ENCODE measurements around the gene PCYT2. TPM values are rescaled to one million over a fixed set of nuclear protein-coding genes. Genes with fewer than 3 reads are reported as not detected.
A peak's percentile ranks its signal among the peaks of the same experiment; 100 is the strongest.

Gene PCYT2
- total RNA-seq, 1 experiment from 2014 or later = 51.5 TPM

GRCh38 chr17:81959362-81960129 lies 48.3 kb upstream of the PCYT2 start (continued):
- TF ChIP-seq REST (IDR thresholded peaks at IDR 0.05; ENCODE audit: low read depth) = no peak
- TF ChIP-seq ATF3 (IDR thresholded peaks at IDR 0.05) = no peak
- TF ChIP-seq POLR2A (IDR thresholded peaks at IDR 0.05; ENCODE audit: borderline replicate concordance, extremely low read depth, insufficient read depth, insufficient read length) = no peak
- TF ChIP-seq JUND (IDR thresholded peaks at IDR 0.05) = no peak
- TF ChIP-seq EGR1 (IDR thresholded peaks at IDR 0.05; ENCODE audit: low read depth) = no peak

- ChIA-PET RAD21 (ENCODE audit: low non-redundant PET in 1 of 2, low total read pairs in 2 of 2, uncharacterized antibody in 2 of 2, unreplicated experiment in 2 of 2) (interaction anchor here (1.0 to 2.4 kb wide), 4 partner anchors 63 to 79 kb away, joined by 3 to 50 read pairs (median 25); partner anchors contain the start of genes CENPX (in 2 of the 2), LRRC45 (in 2 of the 2) and DCXR (in 1 of the 2)), CTCF (interaction anchor here (0.6 to 3.1 kb wide), 20 partner anchors 8 to 224 kb away, joined by 3 to 151 read pairs (median 4); partner anchors contain the start of genes ASPSCR1, CENPX, DCXR and LRRC45), POLR2A (interaction anchor here (1.0 kb wide), 2 partner anchors 42 to 58 kb away, joined by 3 to 4 read pairs; no protein-coding TSS in a partner anchor)
- Histone ChIP-seq H3K4me3 (replicated peaks in 1 of 2; ENCODE audit: low read depth in 1 of 2, low read length in 2 of 2) (peak overlapping the region in 1 of 2 experiments; percentile 69; a peak in 1 of 4 replicates), H3K9ac (ENCODE audit: low read length) (no peak overlapping the region), H3K79me2 (ENCODE audit: insufficient read depth, low read length) (no peaks in the 10 kb centered on the region), H3K36me3 (ENCODE audit: control insufficient read depth in 1 of 2, insufficient read depth in 2 of 2, low read length in 2 of 2) (no peaks in the 10 kb centered on the region), H3K4me1 (ENCODE audit: control insufficient read depth in 1 of 2, insufficient read depth in 2 of 2, low read length in 2 of 2) (peaks cover 11 to 22% of the 10 kb centered on the region in 2 experiments), H3K27ac (ENCODE audit: low read depth, low read length) (peak overlapping the region; percentile 67; the same call in 1 of the 2 replicates), H3K9me2 (ENCODE audit: insufficient read depth) (no peaks in the 10 kb centered on the region), H2AFZ (ENCODE audit: low read depth, low read length, poor library complexity, severe bottlenecking) (no peak overlapping the region), H3K4me2 (ENCODE audit: low read length) (peak overlapping the region; percentile 99), H3K9me3 (ENCODE audit: control insufficient read depth in 1 of 2, insufficient read depth in 1 of 2, low read depth in 1 of 2, low read length in 2 of 2) (no peaks in the 10 kb centered on the region), H4K20me1 (ENCODE audit: insufficient read depth) (no peaks in the 10 kb centered on the region), H3K27me3 (ENCODE audit: insufficient read depth, low read length) (no peaks in the 10 kb centered on the region)
- DNase-seq (ENCODE audit: low read depth, low spot score) (no peak), ATAC-seq (no peak)
- intact Hi-C loops (cut with micrococcal nuclease) = loop anchor here (1.0 kb wide), 1 partner anchor 63 kb away; no protein-coding TSS in a partner anchor
- no TSS peak for BruUV-seq (replicated peaks)
- no peak for TF ChIP-seq REST (IDR thresholded peaks at IDR 0.05; ENCODE audit: low read depth)
- TF ChIP-seq MAX (IDR thresholded peaks at IDR 0.05) = no peak
- no peak for TF ChIP-seq YY1 (IDR thresholded peaks at IDR 0.05; ENCODE audit: extremely low read depth, insufficient replicate concordance, low read depth, low read length)
- no peak for TF ChIP-seq SRF (IDR thresholded peaks at IDR 0.05; ENCODE audit: low read depth)
- TF ChIP-seq SP1 (IDR thresholded peaks at IDR 0.05; ENCODE audit: low read depth) = no peak
- no peak for TF ChIP-seq CEBPB (IDR thresholded peaks at IDR 0.05; ENCODE audit: low read depth)
- TF ChIP-seq CTCF (IDR thresholded peaks at IDR 0.05 in 2 of 3, conservative IDR thresholded peaks at IDR 0.05 in 1 of 3; ENCODE audit: borderline replicate concordance in 1 of 3, insufficient read depth in 1 of 3, low read depth in 2 of 3, low read length in 2 of 3) = no peak; a peak in 1 of 6 replicates
- no peak for TF ChIP-seq FOSL1 (IDR thresholded peaks at IDR 0.05; ENCODE audit: low read depth)
These were observed 47.6 kb upstream of the PCYT2 start for GRCh38 chr17:81958633-81959342.
